Measurements from ENCODE around the gene SETD1B. TPM values are rescaled to one million over a fixed set of nuclear protein-coding genes. Genes with fewer than 3 reads are reported as not detected.
"Not testable (repeated sequence)": the region's sequence is repeated elsewhere in the genome, so short reads cannot be mapped to it uniquely, and the experiment has no call there.

Gene SETD1B
- total RNA-seq, 1 experiment from 2014 or later, result 23.8 TPM

DNA sequence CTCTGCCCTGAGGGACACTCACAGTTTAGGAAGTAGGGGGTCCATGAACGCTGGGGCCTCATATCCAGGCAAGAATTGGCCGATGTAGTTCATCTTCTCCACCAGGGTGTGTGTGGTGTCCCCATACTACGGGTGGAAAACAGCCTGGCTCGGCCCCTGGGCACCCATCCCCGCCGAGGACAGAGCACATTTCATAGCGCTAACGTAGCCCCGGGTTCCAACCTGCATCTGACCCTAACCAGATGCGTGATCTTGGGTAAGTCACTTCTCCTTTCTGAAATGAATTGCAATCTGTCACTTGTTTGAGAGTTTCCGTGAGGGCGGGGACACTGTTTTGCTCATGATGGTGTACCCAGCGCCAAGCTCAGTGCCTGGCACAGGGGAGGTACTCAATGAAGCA lies 45.9 kb downstream of the SETD1B start:
- no peaks in the 10 kb centered on the region for H3K36me3 ChIP-seq (ENCODE audit: insufficient read depth, low read length, poor library complexity, severe bottlenecking)
- ChIA-PET POLR2A (ENCODE audit: low non-redundant PET) (no interaction called here), CTCF (no interaction called here)
- BruUV-seq (replicated peaks), result no TSS peak
- no peaks in the 10 kb centered on the region for H3K4me1 ChIP-seq (ENCODE audit: insufficient read depth, low read length, poor library complexity, severe bottlenecking)
- H3K9me3 ChIP-seq (ENCODE audit: low read depth, low read length, poor library complexity, severe bottlenecking), result no peaks in the 10 kb centered on the region
- no peak for DNase-seq (ENCODE audit: low spot score)
- no peaks in the 10 kb centered on the region for H3K27me3 ChIP-seq (replicated peaks; ENCODE audit: insufficient read depth, low read depth, low read length, poor library complexity)
- no peak for TF ChIP-seq EZH2 (IDR thresholded peaks at IDR 0.05; ENCODE audit: borderline replicate concordance, low read depth, low read length, poor library complexity, severe bottlenecking)
- no peak for TF ChIP-seq CTCF (conservative IDR thresholded peaks at IDR 0.05; ENCODE audit: low read depth, low read length)
- H3K27ac ChIP-seq (ENCODE audit: low read depth, low read length, poor library complexity, severe bottlenecking), result no peak overlapping the region
- intact Hi-C loops (cut with micrococcal nuclease; ENCODE audit: unreplicated experiment), result no loop called here
- H3K4me3 ChIP-seq (ENCODE audit: low read depth, low read length, poor library complexity, severe bottlenecking), result no peak overlapping the region

- H3K4me1 ChIP-seq (ENCODE audit: insufficient read depth, low read length, poor library complexity, severe bottlenecking); H3K27me3 ChIP-seq (replicated peaks; ENCODE audit: insufficient read depth, low read depth, low read length, poor library complexity); H3K9me3 ChIP-seq (ENCODE audit: low read depth, low read length, poor library complexity, severe bottlenecking); CTCF ChIA-PET; DNase-seq (ENCODE audit: low spot score); H3K4me3 ChIP-seq (ENCODE audit: low read depth, low read length, poor library complexity, severe bottlenecking); H3K36me3 ChIP-seq (ENCODE audit: insufficient read depth, low read length, poor library complexity, severe bottlenecking); POLR2A ChIA-PET (ENCODE audit: low non-redundant PET); BruUV-seq (replicated peaks); intact Hi-C loops (cut with micrococcal nuclease; ENCODE audit: unreplicated experiment); H3K27ac ChIP-seq (ENCODE audit: low read depth, low read length, poor library complexity, severe bottlenecking): not testable (repeated sequence)
These were observed 48.6 kb downstream of the SETD1B start for GRCh38 chr12:121852392-121852791.

GRCh38 chr12:121857322-121858246 lies 53.8 kb downstream of the SETD1B start:
- no peak for DNase-seq (ENCODE audit: low spot score)
- intact Hi-C loops (cut with micrococcal nuclease; ENCODE audit: unreplicated experiment), result no loop called here
- H3K4me3 ChIP-seq (ENCODE audit: low read depth, low read length, poor library complexity, severe bottlenecking), result no peak overlapping the region
- no peaks in the 10 kb centered on the region for H3K36me3 ChIP-seq (ENCODE audit: insufficient read depth, low read length, poor library complexity, severe bottlenecking)
- CTCF ChIA-PET, result no interaction called here
- TF ChIP-seq EZH2 (IDR thresholded peaks at IDR 0.05; ENCODE audit: borderline replicate concordance, low read depth, low read length, poor library complexity, severe bottlenecking), result no peak
- no peak for TF ChIP-seq CTCF (conservative IDR thresholded peaks at IDR 0.05; ENCODE audit: low read depth, low read length)
- no peak overlapping the region for H3K27ac ChIP-seq (ENCODE audit: low read depth, low read length, poor library complexity, severe bottlenecking)
- no peaks in the 10 kb centered on the region for H3K27me3 ChIP-seq (replicated peaks; ENCODE audit: insufficient read depth, low read depth, low read length, poor library complexity)
- BruUV-seq (replicated peaks), result no TSS peak
- POLR2A ChIA-PET (ENCODE audit: low non-redundant PET), result no interaction called here
- H3K9me3 ChIP-seq (ENCODE audit: low read depth, low read length, poor library complexity, severe bottlenecking), result no peaks in the 10 kb centered on the region
- no peaks in the 10 kb centered on the region for H3K4me1 ChIP-seq (ENCODE audit: insufficient read depth, low read length, poor library complexity, severe bottlenecking)

GRCh38 chr12:121858318-121858661 lies 54.5 kb downstream of the SETD1B start:
- H3K4me3 ChIP-seq (ENCODE audit: low read depth, low read length, poor library complexity, severe bottlenecking), result no peak overlapping the region
- intact Hi-C loops (cut with micrococcal nuclease; ENCODE audit: unreplicated experiment), result no loop called here
- no peaks in the 10 kb centered on the region for H3K9me3 ChIP-seq (ENCODE audit: low read depth, low read length, poor library complexity, severe bottlenecking)
- no peak overlapping the region for H3K27ac ChIP-seq (ENCODE audit: low read depth, low read length, poor library complexity, severe bottlenecking)
- no peaks in the 10 kb centered on the region for H3K27me3 ChIP-seq (replicated peaks; ENCODE audit: insufficient read depth, low read depth, low read length, poor library complexity)
- no peak for DNase-seq (ENCODE audit: low spot score)
- BruUV-seq (replicated peaks), result no TSS peak
- ChIA-PET CTCF (no interaction called here), POLR2A (ENCODE audit: low non-redundant PET) (no interaction called here)
- H3K4me1 ChIP-seq (ENCODE audit: insufficient read depth, low read length, poor library complexity, severe bottlenecking), result no peaks in the 10 kb centered on the region
- TF ChIP-seq EZH2 (IDR thresholded peaks at IDR 0.05; ENCODE audit: borderline replicate concordance, low read depth, low read length, poor library complexity, severe bottlenecking), result no peak
- TF ChIP-seq CTCF (conservative IDR thresholded peaks at IDR 0.05; ENCODE audit: low read depth, low read length), result no peak
- H3K36me3 ChIP-seq (ENCODE audit: insufficient read depth, low read length, poor library complexity, severe bottlenecking), result no peaks in the 10 kb centered on the region

All from A673 (cell line).